Measurements from ENCODE around the gene DIABLO. TPM values are rescaled to one million over a fixed set of nuclear protein-coding genes. Genes with fewer than 3 reads are reported as not detected.
A peak's percentile ranks its signal among the peaks of the same experiment; 100 is the strongest.

Gene DIABLO
- total and polyA plus RNA-seq, 9 of the 15 experiments (the other 6 are each of a cell fraction or from before 2014, with no cell fraction given): 37.3 to 101 (median 80.1) TPM

DNA sequence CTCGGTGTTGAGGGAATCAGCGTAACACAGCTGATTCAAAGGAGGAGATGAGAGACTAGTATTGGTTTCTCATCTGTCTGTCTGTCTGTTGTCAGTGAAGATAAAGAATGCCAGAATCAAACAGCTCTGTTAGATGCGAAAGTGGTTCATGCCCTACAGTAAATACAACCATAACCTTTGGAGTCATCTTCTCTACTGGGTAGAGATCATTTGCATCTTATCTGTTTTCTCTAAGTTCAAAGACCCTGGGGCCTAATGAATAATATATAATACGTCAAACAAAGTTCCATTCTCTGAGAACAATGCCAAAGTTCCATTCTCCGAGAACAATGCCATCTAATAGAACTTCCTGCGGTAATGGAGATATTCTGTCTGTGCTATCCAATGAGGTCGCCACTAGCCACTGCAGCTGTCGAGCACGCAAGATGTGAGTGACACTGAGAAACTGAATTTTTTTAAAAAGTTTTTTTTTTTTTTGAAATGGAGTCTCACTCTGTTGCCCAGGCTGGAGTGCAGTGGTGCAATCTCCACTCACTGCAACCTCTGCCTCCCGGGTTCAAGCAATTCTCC lies 58.4 kb downstream of the DIABLO start:
- H3K36me3 ChIP-seq (ENCODE audit: control insufficient read depth, insufficient read depth, low read length): no peaks in the 10 kb centered on the region
- peaks cover 19 to 31% of the 10 kb centered on the region in 2 experiments; a peak in 4 of 5 replicates for H3K27me3 ChIP-seq (ENCODE audit: control insufficient read depth in 2 of 2, insufficient read depth in 2 of 2, low read length in 2 of 2)
- 35% methylated on average over 10 of the region's 10 CpGs for WGBS (ENCODE audit: insufficient coverage, low coverage, missing lambda C conversion rate)
- ATAC-seq (no peak), FAIRE-seq (no peak), DNase-seq (ENCODE audit: extremely low read depth in 1 of 4, low spot score in 3 of 4) (no peak)
- POLR2A ChIA-PET: interaction anchor here (0.7 to 1.3 kb wide), 3 partner anchors 14 to 20 kb away, joined by 3 to 5 read pairs (median 3); partner anchors contain the start of gene LRRC43
- H3K27ac ChIP-seq (ENCODE audit: extremely low read depth, low read depth, low read length): no peak overlapping the region
- H3K79me2 ChIP-seq (ENCODE audit: control insufficient read depth, insufficient read depth, low read length): no peaks in the 10 kb centered on the region
- no peaks in the 10 kb centered on the region for H4K20me1 ChIP-seq (replicated peaks; ENCODE audit: control insufficient read depth, insufficient read depth, low read length)
- H3K4me1 ChIP-seq (replicated peaks in 1 of 2; ENCODE audit: control insufficient read depth in 2 of 2, insufficient read depth in 2 of 2, low read length in 2 of 2): no peaks in the 10 kb centered on the region; a peak in 2 of 5 replicates
- no peaks in the 10 kb centered on the region for H3K9me3 ChIP-seq (replicated peaks; ENCODE audit: control insufficient read depth, insufficient read depth, low read depth, low read length)
- no peak overlapping the region for H3K4me3 ChIP-seq
- H3K9ac ChIP-seq (ENCODE audit: insufficient read depth in 1 of 2, low read depth in 2 of 2, low read length in 2 of 2): no peak overlapping the region
- intact Hi-C loops (cut with micrococcal nuclease): no loop called here
- no peak overlapping the region for H3K4me2 ChIP-seq (ENCODE audit: insufficient read depth, low read length)
- H3K9me1 ChIP-seq (ENCODE audit: control insufficient read depth, insufficient read depth, low read length): no peaks in the 10 kb centered on the region
- CTCF ChIA-PET (ENCODE audit: low intra/inter-chr PET ratio): no interaction called here
- in situ Hi-C loops (cut with MboI): no loop called here
- BruUV-seq (replicated peaks): no TSS peak
- H2AFZ ChIP-seq (ENCODE audit: low read depth, low read length): no peak overlapping the region
- TF ChIP-seq ZNF696 (CRISPR knock-in tag; conservative IDR thresholded peaks at IDR 0.05) (no peak), BMI1 (IDR thresholded peaks at IDR 0.05; ENCODE audit: low read length) (no peak)

DNA sequence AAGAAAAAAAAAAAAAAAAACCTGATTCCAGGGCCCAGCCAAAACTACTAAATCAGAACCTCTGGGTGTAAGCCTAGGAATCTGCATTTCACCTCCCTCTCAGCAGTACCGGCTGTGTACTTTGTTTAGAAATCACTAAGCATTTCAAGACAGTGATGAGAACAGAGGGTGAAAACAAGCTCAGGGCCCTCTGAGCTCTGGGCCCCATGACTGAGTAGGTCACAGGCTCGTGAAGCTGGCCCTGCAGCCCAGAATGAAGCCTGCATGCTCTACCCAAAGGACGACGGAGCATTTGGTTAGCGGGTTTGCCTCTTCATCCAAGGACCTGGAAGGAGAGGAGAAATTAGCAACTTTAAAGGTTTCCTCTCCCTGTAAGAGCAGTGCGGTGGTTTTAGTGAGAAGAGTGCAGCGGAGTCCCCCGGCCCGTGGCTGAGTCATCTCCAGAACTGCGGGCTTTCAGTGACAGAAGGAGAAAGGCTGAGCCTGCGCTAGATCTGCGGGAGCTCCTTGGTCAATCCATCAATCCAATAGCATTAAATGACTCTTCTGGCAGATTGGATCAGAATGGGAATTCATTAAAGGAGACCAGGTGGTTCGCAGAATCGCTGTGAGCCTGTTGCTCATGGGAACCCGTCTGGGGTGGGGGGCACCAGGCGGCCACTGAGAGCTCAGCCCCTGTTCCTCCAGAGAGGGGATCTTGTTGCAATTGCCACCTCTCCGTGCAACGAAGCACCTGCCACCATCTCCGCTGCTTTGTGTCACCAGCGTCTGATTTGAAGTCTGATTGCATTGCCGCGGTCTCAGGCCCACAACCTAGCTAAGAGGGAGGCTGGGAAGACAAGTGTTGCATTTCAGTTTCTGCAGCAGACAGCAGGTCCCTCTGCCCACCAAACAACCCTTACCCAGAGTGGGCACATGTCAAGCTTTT lies 59.2 kb downstream of the DIABLO start:
- Histone ChIP-seq H3K36me3 (ENCODE audit: control insufficient read depth, insufficient read depth, low read length) (no peaks in the 10 kb centered on the region), H3K4me1 (replicated peaks in 1 of 2; ENCODE audit: control insufficient read depth in 2 of 2, insufficient read depth in 2 of 2, low read length in 2 of 2) (no peaks in the 10 kb centered on the region; a peak in 1 of 5 replicates), H3K79me2 (ENCODE audit: control insufficient read depth, insufficient read depth, low read length) (no peaks in the 10 kb centered on the region), H3K27me3 (ENCODE audit: control insufficient read depth in 2 of 2, insufficient read depth in 2 of 2, low read length in 2 of 2) (peaks cover 19 to 31% of the 10 kb centered on the region in 2 experiments; a peak in 4 of 5 replicates), H3K4me2 (ENCODE audit: insufficient read depth, low read length) (no peak overlapping the region), H3K27ac (ENCODE audit: extremely low read depth, low read depth, low read length) (no peak overlapping the region), H3K9ac (ENCODE audit: insufficient read depth in 1 of 2, low read depth in 2 of 2, low read length in 2 of 2) (no peak overlapping the region), H3K9me3 (replicated peaks; ENCODE audit: control insufficient read depth, insufficient read depth, low read depth, low read length) (no peaks in the 10 kb centered on the region), H3K4me3 (no peak overlapping the region), H4K20me1 (replicated peaks; ENCODE audit: control insufficient read depth, insufficient read depth, low read length) (no peaks in the 10 kb centered on the region), H3K9me1 (ENCODE audit: control insufficient read depth, insufficient read depth, low read length) (no peaks in the 10 kb centered on the region), H2AFZ (ENCODE audit: low read depth, low read length) (peak overlapping the region; percentile 33; the same call in 1 of the 2 replicates)
- ATAC-seq (peak; percentile 67), DNase-seq (ENCODE audit: extremely low read depth in 1 of 4, low spot score in 3 of 4) (peak in 1 of 4 experiments; percentile 11), FAIRE-seq (no peak)
- intact Hi-C loops (cut with micrococcal nuclease): no loop called here
- 19% methylated on average over 22 of the region's 22 CpGs for WGBS (ENCODE audit: insufficient coverage, low coverage, missing lambda C conversion rate)
- ChIA-PET CTCF (ENCODE audit: low intra/inter-chr PET ratio) (no interaction called here), POLR2A (interaction anchor here (0.6 to 1.3 kb wide), 5 partner anchors 9 to 39 kb away, joined by 3 to 5 read pairs (median 4); partner anchors contain the start of gene LRRC43)
- TF ChIP-seq NRF1 (conservative IDR thresholded peaks at IDR 0.05 in 1 of 2, IDR thresholded peaks at IDR 0.05 in 1 of 2): peak; percentile 38 to 54; a peak in 3 of 4 replicates
- TF ChIP-seq, protein P1, sequence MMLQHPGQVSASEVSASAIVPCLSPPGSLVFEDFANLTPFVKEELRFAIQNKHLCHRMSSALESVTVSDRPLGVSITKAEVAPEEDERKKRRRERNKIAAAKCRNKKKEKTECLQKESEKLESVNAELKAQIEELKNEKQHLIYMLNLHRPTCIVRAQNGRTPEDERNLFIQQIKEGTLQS (IDR thresholded peaks at IDR 0.05): peak; percentile 23; the same call in 1 of the 2 replicates
- TF ChIP-seq, protein P1 (CRISPR knock-in tag; conservative IDR thresholded peaks at IDR 0.05): no peak
- no peak for TF ChIP-seq POLR2B (IDR thresholded peaks at IDR 0.05; ENCODE audit: low read depth, partially characterized antibody)
- TF ChIP-seq FOSL1 (tag; conservative IDR thresholded peaks at IDR 0.05): 0 out of 2 replicates have a peak, but pooled peaks have one; percentile 20
- TF ChIP-seq JUND (IDR thresholded peaks at IDR 0.05; ENCODE audit: borderline replicate concordance, low read depth, low read length): 0 out of 2 replicates have a peak, but pooled peaks have one; percentile 4
- TF ChIP-seq JUND (tag; IDR thresholded peaks at IDR 0.05; ENCODE audit: borderline replicate concordance, low read depth, low read length): no peak
- TF ChIP-seq MECOM (CRISPR knock-in tag; IDR thresholded peaks at IDR 0.05): no peak
- BruUV-seq (replicated peaks): no TSS peak
- in situ Hi-C loops (cut with MboI): no loop called here
